ENCODE data around the gene NEK11. TPM values are rescaled to one million over a fixed set of nuclear protein-coding genes. Genes with fewer than 3 reads are reported as not detected.

Gene NEK11
- total RNA-seq, 2 experiments from 2014 or later: 1.1 to 1.6 TPM

DNA sequence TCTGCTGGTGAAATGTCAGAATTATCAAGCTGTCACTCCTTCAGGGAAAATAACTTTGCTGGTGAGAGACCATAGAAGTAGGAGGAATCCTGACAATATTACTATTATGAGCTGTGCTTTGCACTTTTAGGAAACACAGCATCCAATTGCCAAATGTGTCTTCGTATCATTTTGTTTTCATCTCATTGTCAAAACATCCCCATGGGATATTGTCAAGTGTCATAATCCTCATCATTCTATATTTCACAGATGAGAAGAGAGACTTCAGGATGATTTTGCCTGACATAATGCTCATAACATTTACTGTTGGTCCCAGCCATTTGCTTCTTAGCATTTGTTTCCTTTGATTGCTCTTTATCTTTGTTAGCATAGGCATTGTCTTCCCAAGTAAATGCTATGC is 234.4 kb downstream of the NEK11 start:
- H3K36me3 Mint-ChIP-seq (ENCODE audit: low read depth): no peaks in the 10 kb centered on the region
- POLR2A ChIA-PET: no interaction called here
- H3K27ac Mint-ChIP-seq: no peak overlapping the region
- no peaks in the 10 kb centered on the region for H3K27me3 Mint-ChIP-seq
- no peak overlapping the region for H3K4me3 Mint-ChIP-seq
- DNase-seq: no peak
- no peaks in the 10 kb centered on the region for H3K9me3 Mint-ChIP-seq
- CTCF ChIA-PET: no interaction called here
- no peaks in the 10 kb centered on the region for H3K4me1 Mint-ChIP-seq

- Mint-ChIP-seq H3K9me3 (no peaks in the 10 kb centered on the region), H3K4me3 (no peak overlapping the region), H3K27me3 (no peaks in the 10 kb centered on the region), H3K4me1 (no peaks in the 10 kb centered on the region), H3K36me3 (ENCODE audit: low read depth) (no peaks in the 10 kb centered on the region), H3K27ac (no peak overlapping the region)
- ChIA-PET POLR2A (no interaction called here), CTCF (no interaction called here)
- DNase-seq: no peak
Measured at GRCh38 chr3:131275556-131275955, 248.9 kb downstream of the NEK11 start.

GRCh38 chr3:131277836-131278497 is 251.3 kb downstream of the NEK11 start:
- DNase-seq: no peak
- Mint-ChIP-seq H3K4me3 (no peak overlapping the region), H3K36me3 (ENCODE audit: low read depth) (no peaks in the 10 kb centered on the region), H3K27me3 (no peaks in the 10 kb centered on the region), H3K4me1 (no peaks in the 10 kb centered on the region), H3K9me3 (no peaks in the 10 kb centered on the region), H3K27ac (no peak overlapping the region)
- ChIA-PET CTCF (no interaction called here), POLR2A (no interaction called here)

GRCh38 chr3:131279577-131279976 is 252.9 kb downstream of the NEK11 start:
- DNase-seq: no peak
- H3K4me1 Mint-ChIP-seq: no peaks in the 10 kb centered on the region
- H3K4me3 Mint-ChIP-seq: no peak overlapping the region
- CTCF ChIA-PET: no interaction called here
- H3K27ac Mint-ChIP-seq: no peak overlapping the region
- H3K27me3 Mint-ChIP-seq: no peaks in the 10 kb centered on the region
- no peaks in the 10 kb centered on the region for H3K36me3 Mint-ChIP-seq (ENCODE audit: low read depth)
- POLR2A ChIA-PET: no interaction called here
- H3K9me3 Mint-ChIP-seq: no peaks in the 10 kb centered on the region

GRCh38 chr3:131282379-131282778 is 255.7 kb downstream of the NEK11 start:
- Mint-ChIP-seq H3K27ac (no peak overlapping the region), H3K27me3 (no peaks in the 10 kb centered on the region), H3K4me3 (no peak overlapping the region), H3K9me3 (no peaks in the 10 kb centered on the region), H3K36me3 (ENCODE audit: low read depth) (no peaks in the 10 kb centered on the region), H3K4me1 (no peaks in the 10 kb centered on the region)
- DNase-seq: no peak
- POLR2A ChIA-PET: no interaction called here
- CTCF ChIA-PET: no interaction called here

- Mint-ChIP-seq H3K9me3 (no peaks in the 10 kb centered on the region), H3K27ac (no peak overlapping the region), H3K4me1 (no peaks in the 10 kb centered on the region), H3K4me3 (no peak overlapping the region), H3K27me3 (no peaks in the 10 kb centered on the region), H3K36me3 (ENCODE audit: low read depth) (no peaks in the 10 kb centered on the region)
- CTCF ChIA-PET: no interaction called here
- POLR2A ChIA-PET: no interaction called here
- no peak for DNase-seq
Measured at GRCh38 chr3:131282967-131283366, 256.3 kb downstream of the NEK11 start.

- Mint-ChIP-seq H3K4me3 (no peak overlapping the region), H3K36me3 (ENCODE audit: low read depth) (no peaks in the 10 kb centered on the region), H3K9me3 (no peaks in the 10 kb centered on the region), H3K4me1 (no peaks in the 10 kb centered on the region), H3K27me3 (no peaks in the 10 kb centered on the region), H3K27ac (no peak overlapping the region)
- POLR2A ChIA-PET: no interaction called here
- CTCF ChIA-PET: no interaction called here
- no peak for DNase-seq
Measured at GRCh38 chr3:131283862-131284261, 257.2 kb downstream of the NEK11 start.

GRCh38 chr3:131284302-131284701 is 257.6 kb downstream of the NEK11 start:
- Mint-ChIP-seq H3K9me3 (no peaks in the 10 kb centered on the region), H3K4me1 (no peaks in the 10 kb centered on the region), H3K4me3 (no peak overlapping the region), H3K27ac (no peak overlapping the region), H3K27me3 (no peaks in the 10 kb centered on the region), H3K36me3 (ENCODE audit: low read depth) (no peaks in the 10 kb centered on the region)
- DNase-seq: no peak
- ChIA-PET POLR2A (no interaction called here), CTCF (no interaction called here)

DNA sequence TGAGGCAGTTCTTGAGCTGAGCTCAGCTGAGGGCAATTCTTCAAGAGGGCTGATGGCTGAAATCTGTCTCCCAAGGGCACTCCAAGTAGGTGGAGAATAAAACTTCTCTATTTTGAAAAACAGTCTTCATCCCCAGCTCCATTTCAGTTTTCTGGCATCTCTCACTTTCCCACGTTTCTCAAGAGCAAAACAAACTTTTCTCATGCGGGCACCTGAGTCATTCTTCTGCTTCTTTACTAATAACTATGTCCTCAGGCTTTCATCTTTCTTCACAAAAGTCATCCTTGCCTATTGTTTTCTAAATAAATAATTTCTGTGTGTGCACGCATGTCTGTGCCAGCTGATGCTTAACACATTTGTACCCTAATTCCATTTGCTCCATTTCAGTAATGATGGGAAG is 258.8 kb downstream of the NEK11 start:
- no peak for DNase-seq
- H3K36me3 Mint-ChIP-seq (ENCODE audit: low read depth): no peaks in the 10 kb centered on the region
- no peaks in the 10 kb centered on the region for H3K9me3 Mint-ChIP-seq
- no peaks in the 10 kb centered on the region for H3K4me1 Mint-ChIP-seq
- H3K27me3 Mint-ChIP-seq: no peaks in the 10 kb centered on the region
- no peak overlapping the region for H3K27ac Mint-ChIP-seq
- CTCF ChIA-PET: no interaction called here
- POLR2A ChIA-PET: no interaction called here
- H3K4me3 Mint-ChIP-seq: no peak overlapping the region

DNA sequence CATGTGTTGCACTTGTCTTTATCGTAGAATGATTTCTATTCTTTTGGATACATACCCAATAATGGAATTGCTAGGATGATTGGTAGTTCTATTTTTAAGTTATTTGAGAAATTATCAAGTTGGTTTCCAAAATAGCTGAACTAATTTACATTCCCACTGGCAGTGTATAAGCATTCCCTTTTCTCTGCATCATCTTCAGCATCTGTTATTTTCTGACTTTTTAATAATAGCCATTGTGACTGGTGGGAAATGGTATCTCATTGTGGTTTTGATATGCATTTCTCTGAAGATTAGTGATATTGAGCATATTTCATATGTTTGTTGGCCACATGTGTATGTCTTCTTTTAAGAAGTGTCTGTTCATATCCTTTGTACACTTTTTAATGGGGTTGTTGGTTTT is 273.2 kb downstream of the NEK11 start:
- H3K27ac Mint-ChIP-seq: no peak overlapping the region
- no peak for DNase-seq
- ChIA-PET CTCF (no interaction called here), POLR2A (no interaction called here)
- H3K4me1 Mint-ChIP-seq: no peaks in the 10 kb centered on the region
- H3K4me3 Mint-ChIP-seq: no peak overlapping the region
- H3K9me3 Mint-ChIP-seq: no peaks in the 10 kb centered on the region
- H3K27me3 Mint-ChIP-seq: peaks cover 5% of the 10 kb centered on the region
- no peaks in the 10 kb centered on the region for H3K36me3 Mint-ChIP-seq (ENCODE audit: low read depth)

- H3K9me3 Mint-ChIP-seq: no peaks in the 10 kb centered on the region
- ChIA-PET CTCF (no interaction called here), POLR2A (no interaction called here)
- H3K27ac Mint-ChIP-seq: no peak overlapping the region
- peaks cover 3% of the 10 kb centered on the region for H3K27me3 Mint-ChIP-seq
- H3K4me3 Mint-ChIP-seq: no peak overlapping the region
- no peak for DNase-seq
- no peaks in the 10 kb centered on the region for H3K36me3 Mint-ChIP-seq (ENCODE audit: low read depth)
- no peaks in the 10 kb centered on the region for H3K4me1 Mint-ChIP-seq
Measured at GRCh38 chr3:131303848-131304247, 277.2 kb downstream of the NEK11 start.

- ChIA-PET POLR2A (no interaction called here), CTCF (no interaction called here)
- Mint-ChIP-seq H3K4me1 (no peaks in the 10 kb centered on the region), H3K36me3 (ENCODE audit: low read depth) (no peaks in the 10 kb centered on the region), H3K27me3 (peaks cover 6% of the 10 kb centered on the region), H3K27ac (no peak overlapping the region), H3K4me3 (no peak overlapping the region), H3K9me3 (no peaks in the 10 kb centered on the region)
- no peak for DNase-seq
Measured at GRCh38 chr3:131304890-131305289, 278.2 kb downstream of the NEK11 start.

DNA sequence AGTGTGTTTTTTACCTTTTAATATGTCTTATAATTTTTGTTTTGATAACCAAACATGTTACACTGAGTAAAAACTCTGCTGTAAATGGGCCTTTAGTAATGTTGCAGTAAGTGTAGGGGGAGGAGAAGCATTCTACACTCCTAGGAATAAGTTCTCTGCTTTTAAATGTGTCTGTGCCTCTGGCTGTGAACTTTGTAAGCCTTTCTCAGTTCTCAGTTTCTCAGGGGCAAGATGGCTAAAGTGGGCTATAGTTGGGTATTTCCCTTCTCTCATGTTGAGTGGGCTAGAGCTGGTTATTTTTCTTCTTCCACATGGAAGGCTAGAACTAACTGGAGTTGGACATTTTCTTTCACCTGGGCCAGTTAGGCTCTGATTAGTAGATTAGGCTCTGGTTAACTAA is 279.6 kb downstream of the NEK11 start:
- no peak overlapping the region for H3K27ac Mint-ChIP-seq
- no peaks in the 10 kb centered on the region for H3K36me3 Mint-ChIP-seq (ENCODE audit: low read depth)

DNA sequence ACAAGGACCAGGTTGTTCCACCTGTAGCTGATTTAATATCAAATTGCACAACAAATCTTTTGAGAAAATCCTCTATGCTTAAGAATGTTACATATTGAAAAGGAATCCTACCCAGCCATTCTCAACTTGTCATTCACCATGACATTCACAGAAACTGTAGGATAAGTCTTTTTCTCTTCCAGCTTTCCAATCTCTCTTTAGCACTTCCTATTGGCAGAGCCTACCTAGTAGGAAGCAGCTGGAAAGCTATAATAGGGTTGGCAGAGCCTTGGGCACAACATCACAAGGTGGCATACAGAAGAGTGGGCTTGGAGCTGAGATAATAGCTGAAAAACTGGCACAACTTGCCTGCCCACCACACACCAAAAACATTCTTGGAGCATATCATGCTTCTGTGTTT is 287.6 kb downstream of the NEK11 start:
- DNase-seq: no peak
- no peaks in the 10 kb centered on the region for H3K36me3 Mint-ChIP-seq (ENCODE audit: low read depth)
- no peak overlapping the region for H3K4me3 Mint-ChIP-seq
- ChIA-PET CTCF (no interaction called here), POLR2A (no interaction called here)
- peaks cover 6% of the 10 kb centered on the region for H3K27me3 Mint-ChIP-seq
- no peaks in the 10 kb centered on the region for H3K9me3 Mint-ChIP-seq
- H3K27ac Mint-ChIP-seq: no peak overlapping the region
- no peaks in the 10 kb centered on the region for H3K4me1 Mint-ChIP-seq

More for the DNA sequence above, 279.6 kb downstream of the NEK11 start:
- H3K27me3 Mint-ChIP-seq: peaks cover 6% of the 10 kb centered on the region
- no peak for DNase-seq
- H3K4me1 Mint-ChIP-seq: no peaks in the 10 kb centered on the region
- no peak overlapping the region for H3K4me3 Mint-ChIP-seq
- CTCF ChIA-PET: no interaction called here
- H3K9me3 Mint-ChIP-seq: no peaks in the 10 kb centered on the region
- POLR2A ChIA-PET: no interaction called here

All from activated CD4-positive, alpha-beta T cell treated with anti-CD3 and anti-CD28 coated beads, Interleukin-2, amount 10 ng/mL, durations not matched to agents 7 days and 5 days (primary cell).